SK-N-SH treated with all-trans-retinoic acid at 6 μM for 48 hours (cell line): ENCODE results near the gene SORCS3.

Experiments used
- ARNTL ChIP-seq: fragments of 450-650 bp; formaldehyde crosslinking; IDR thresholded peaks from 2 replicates; pipeline ENCODE4 v1.5.0; 2020; ENCODE audit warnings: low read depth, mild to moderate bottlenecking, moderate library complexity, borderline replicate concordance
- BACH2 ChIP-seq: fragments of 250-450 bp; sonication (Bioruptor Pico); IDR thresholded peaks from 2 replicates; pipeline ENCODE4 v1.9.0; 2021; ENCODE audit warnings: mild to moderate bottlenecking, borderline replicate concordance
- CREB5 ChIP-seq: fragments of 250-450 bp; sonication (Bioruptor Pico); IDR thresholded peaks from 2 replicates; pipeline ENCODE4 v1.5.1; 2020; ENCODE audit warnings: low read depth, mild to moderate bottlenecking, moderate library complexity
- CSDC2 ChIP-seq: fragments of 250-450 bp; sonication (Bioruptor Pico); IDR thresholded peaks from 2 replicates; pipeline ENCODE4 v1.5.0; 2020; ENCODE audit warnings: mild to moderate bottlenecking, moderate library complexity
- PATZ1 ChIP-seq: fragments of 250-450 bp; sonication (Bioruptor Pico); IDR thresholded peaks from 2 replicates; pipeline ENCODE4 v1.8.0; 2020; ENCODE audit warnings: mild to moderate bottlenecking, moderate library complexity, borderline replicate concordance
- POU6F1 ChIP-seq: fragments of 250-450 bp; sonication (Bioruptor Pico); IDR thresholded peaks from 2 replicates; pipeline ENCODE4 v1.8.0; 2021; ENCODE audit warnings: low read depth, mild to moderate bottlenecking, moderate library complexity, borderline replicate concordance
- RARB ChIP-seq: fragments of 250-450 bp; sonication (Bioruptor Pico); IDR thresholded peaks from 2 replicates; pipeline ENCODE4 v1.8.0; 2021; ENCODE audit warnings: mild to moderate bottlenecking, moderate library complexity
- TOX ChIP-seq: fragments of 250-450 bp; sonication (Bioruptor Pico); IDR thresholded peaks from 2 replicates; pipeline ENCODE4 v1.8.0; 2021; ENCODE audit warnings: mild to moderate bottlenecking, moderate library complexity, borderline replicate concordance
- TSHZ2 ChIP-seq: fragments of 250-450 bp; sonication (Bioruptor Pico); IDR thresholded peaks from 2 replicates; pipeline ENCODE4 v1.5.0; 2020; ENCODE audit warnings: mild to moderate bottlenecking, moderate library complexity
- ZFP3 ChIP-seq: fragments of 250-450 bp; sonication (Bioruptor Pico); IDR thresholded peaks from 2 replicates; pipeline ENCODE4 v1.5.0; 2020; ENCODE audit warnings: mild to moderate bottlenecking, moderate library complexity
- ZFP30 ChIP-seq: fragments of 450-650 bp; formaldehyde crosslinking; IDR thresholded peaks from 2 replicates; pipeline ENCODE4 v1.5.0; 2022; ENCODE audit warnings: mild to moderate bottlenecking, moderate library complexity

GRCh38 chr10:104966563-104967297 is 325.6 kb downstream of the SORCS3 start:
- no peak for TF ChIP-seq RARB (CRISPR knock-in tag)
- TF ChIP-seq BACH2 (CRISPR knock-in tag), result no peak
- TF ChIP-seq ARNTL (CRISPR knock-in tag), result no peak
- no peak for TF ChIP-seq PATZ1
- no peak for TF ChIP-seq CREB5
- no peak for TF ChIP-seq CSDC2 (CRISPR knock-in tag)
- TF ChIP-seq ZFP30 (CRISPR knock-in tag), result no peak
- TF ChIP-seq POU6F1, result no peak
- no peak for TF ChIP-seq TOX
- no peak for TF ChIP-seq ZFP3 (CRISPR knock-in tag)
- no peak for TF ChIP-seq TSHZ2 (CRISPR knock-in tag)
